Gastrocnemius medialis (tissue), 4 donors: ENCODE measurements around the gene JADE1.

Experiments
- POLR2A ChIP-seq, 2 donors: fragments of 450-650 bp; IDR thresholded peaks; one replicate each; pipeline ENCODE4 v1.6.1; 2017; ENCODE audit warnings: antibody characterized with exemption in 2 of 2, mild to moderate bottlenecking in 2 of 2, moderate library complexity in 2 of 2
- TF ChIP-seq, protein P1 (sequence below), 5 experiments: fragments of 450-650 bp in 3 of 5; fragments of 200-600 bp in 2 of 5; sonication (generic) in 2 of 5; IDR thresholded peaks in 4 of 5; conservative IDR thresholded peaks in 1 of 5; 1 replicate in 4 of 5; 2 replicates in 1 of 5; pipeline ENCODE4 v1.5.1; 2016 to 2019; ENCODE audit warnings: antibody characterized with exemption in 5 of 5, mild to moderate bottlenecking in 3 of 5, moderate library complexity in 3 of 5

DNA sequence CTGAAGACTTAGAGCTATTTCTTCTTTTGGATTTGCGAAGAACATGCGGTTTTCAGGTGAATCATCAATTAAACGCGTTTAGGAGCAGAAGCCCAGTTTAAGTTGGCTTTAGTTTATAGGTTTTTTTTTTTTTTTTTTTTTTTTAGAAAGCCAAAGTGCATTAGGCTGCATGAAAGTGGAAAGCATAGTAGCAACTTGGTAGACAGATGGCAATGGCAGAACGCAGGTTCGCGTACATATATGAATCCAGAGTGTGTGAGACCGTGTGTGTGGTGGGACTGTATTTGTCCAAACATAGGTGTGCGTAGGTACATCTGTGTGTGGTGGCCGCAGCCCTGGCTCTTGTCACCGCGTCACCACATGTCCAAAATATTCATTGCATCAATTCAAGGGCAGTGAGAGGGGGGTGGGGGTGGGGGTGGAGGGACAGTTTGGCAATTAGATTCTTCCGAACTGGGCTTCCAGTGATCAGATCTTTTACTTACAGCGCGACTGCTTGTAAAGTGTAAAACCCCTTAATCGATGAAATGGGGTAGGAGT, 901 bp downstream of the JADE1 start:
- TF ChIP-seq, protein P1, sequence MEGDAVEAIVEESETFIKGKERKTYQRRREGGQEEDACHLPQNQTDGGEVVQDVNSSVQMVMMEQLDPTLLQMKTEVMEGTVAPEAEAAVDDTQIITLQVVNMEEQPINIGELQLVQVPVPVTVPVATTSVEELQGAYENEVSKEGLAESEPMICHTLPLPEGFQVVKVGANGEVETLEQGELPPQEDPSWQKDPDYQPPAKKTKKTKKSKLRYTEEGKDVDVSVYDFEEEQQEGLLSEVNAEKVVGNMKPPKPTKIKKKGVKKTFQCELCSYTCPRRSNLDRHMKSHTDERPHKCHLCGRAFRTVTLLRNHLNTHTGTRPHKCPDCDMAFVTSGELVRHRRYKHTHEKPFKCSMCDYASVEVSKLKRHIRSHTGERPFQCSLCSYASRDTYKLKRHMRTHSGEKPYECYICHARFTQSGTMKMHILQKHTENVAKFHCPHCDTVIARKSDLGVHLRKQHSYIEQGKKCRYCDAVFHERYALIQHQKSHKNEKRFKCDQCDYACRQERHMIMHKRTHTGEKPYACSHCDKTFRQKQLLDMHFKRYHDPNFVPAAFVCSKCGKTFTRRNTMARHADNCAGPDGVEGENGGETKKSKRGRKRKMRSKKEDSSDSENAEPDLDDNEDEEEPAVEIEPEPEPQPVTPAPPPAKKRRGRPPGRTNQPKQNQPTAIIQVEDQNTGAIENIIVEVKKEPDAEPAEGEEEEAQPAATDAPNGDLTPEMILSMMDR (IDR thresholded peaks at IDR 0.05 in 4 of 5, conservative IDR thresholded peaks at IDR 0.05 in 1 of 5), result no peak
- TF ChIP-seq POLR2A (IDR thresholded peaks at IDR 0.05), result no peak
